Inferior parietal cortex (tissue), 1 donor: ENCODE results near the gene MORN3.
"Not testable (repeated sequence)": the region's sequence is repeated elsewhere in the genome, so short reads cannot be mapped to it uniquely, and the experiment has no call there.

Experiments
- DNase-seq: peaks from one replicate; pipeline ENCODE4 v3.0.0-alpha.2; 2016; ENCODE audit errors: extremely low spot score

MORN3 gene

DNA sequence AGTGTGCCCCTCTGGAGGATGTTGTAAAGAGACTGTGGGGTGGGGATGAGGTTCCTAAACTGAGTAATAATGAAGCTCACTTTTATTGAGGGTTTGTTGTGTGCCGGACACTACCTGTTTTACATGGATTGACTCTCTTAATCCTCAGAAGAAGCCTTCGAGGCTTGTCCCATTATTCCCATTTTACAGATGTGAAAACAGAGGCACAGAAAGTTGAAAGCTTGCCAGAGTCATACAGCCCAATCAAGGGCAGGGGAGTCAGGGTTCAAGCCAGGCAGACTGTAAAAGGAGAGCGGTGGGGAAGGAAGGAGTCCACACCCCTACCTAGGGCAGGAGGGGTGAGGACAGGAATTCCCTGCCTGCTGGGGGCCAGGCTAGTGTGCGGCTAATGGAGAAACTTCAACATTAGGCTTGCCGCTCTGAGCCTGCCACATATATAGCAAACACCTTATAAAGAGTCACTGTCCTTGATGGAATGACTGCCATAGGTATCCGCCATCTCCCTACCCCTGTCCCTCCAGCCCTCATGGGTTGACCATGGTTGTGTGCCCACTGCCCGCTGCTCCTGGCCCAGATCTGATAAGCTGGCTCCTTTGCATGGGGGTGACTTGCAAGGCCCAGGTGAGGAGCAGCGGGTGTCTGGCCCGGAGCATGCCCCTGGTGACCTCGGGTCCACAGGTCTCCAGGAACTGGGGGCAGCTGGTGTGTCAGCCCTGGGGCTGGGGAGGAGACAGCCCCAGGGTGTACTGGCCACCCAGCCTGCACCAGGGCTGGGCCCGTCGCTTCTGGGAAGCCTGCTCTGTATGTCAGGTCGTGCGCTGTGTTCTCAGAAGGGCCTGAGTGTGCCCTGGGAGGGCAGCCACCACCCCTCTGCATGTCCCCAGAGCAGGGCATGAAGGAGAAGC is 30.9 kb downstream of the MORN3 start:
- DNase-seq = no peak

DNA sequence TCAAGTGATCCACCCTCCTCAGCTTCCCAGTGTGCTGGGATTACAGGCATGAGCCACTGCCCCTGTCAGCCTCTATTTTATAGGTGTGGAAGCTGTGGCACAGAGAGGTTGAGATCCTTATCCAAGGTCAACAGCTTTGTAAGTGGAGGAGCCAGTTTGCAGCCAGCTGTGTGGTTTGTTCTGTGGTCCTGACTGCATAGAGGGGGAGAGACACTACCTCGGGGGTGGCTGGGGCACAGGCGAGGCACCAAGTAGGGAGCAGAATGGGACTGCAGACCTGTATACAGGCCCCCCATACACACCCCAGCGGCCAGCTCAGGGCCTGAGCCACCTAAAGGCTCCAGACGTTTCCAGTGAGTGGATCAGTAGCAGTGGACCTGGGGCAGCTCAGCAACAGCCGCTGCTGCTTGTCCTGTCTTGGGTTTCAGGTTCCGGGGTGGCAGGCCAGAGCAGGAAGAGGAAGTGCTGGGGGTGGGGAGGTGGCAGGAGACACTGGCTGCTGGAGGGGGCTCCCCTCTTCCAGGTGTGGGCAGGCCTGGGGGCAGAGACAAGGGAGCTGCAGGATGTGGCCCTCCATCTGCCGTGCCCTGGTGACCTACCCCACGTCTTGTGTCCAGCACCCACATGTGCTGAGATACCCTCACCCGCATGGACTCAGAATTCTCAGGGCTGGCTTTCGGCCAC is 32.1 kb downstream of the MORN3 start:
- DNase-seq = no peak

DNA sequence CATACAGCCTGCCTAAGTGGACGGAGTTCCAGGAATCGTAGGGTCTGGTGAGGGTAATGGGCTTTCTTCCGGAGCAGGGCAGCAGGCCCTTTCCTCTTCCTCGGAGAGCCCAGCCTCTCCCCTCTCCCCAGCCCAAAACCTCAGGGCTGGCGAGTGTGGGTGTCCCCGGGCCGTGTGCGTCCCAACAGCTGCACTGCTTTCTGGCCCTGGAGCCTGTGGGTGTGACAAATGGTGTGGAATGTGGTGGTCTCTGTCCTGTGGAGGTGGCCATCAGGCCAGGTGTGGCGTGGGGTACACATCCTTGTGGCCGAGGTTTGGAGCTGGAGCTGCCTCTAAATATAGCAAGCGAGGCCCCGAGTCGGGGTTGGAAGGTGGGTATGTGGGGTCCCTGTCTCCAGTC is 34.6 kb downstream of the MORN3 start:
- no peak for DNase-seq

DNA sequence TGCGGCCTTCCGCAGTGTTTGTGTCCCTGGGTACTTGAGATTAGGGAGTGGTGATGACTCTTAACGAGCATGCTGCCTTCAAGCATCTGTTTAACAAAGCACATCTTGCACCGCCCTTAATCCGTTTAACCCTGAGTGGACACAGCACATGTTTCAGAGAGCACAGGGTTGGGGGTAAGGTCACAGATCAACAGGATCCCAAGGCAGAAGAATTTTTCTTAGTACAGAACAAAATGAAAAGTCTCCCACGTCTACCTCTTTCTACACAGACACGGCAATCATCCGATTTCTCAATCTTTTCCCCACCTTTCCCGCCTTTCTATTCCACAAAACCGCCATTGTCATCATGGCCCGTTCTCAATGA is 35.6 kb downstream of the MORN3 start:
- not testable (repeated sequence) for DNase-seq

DNA sequence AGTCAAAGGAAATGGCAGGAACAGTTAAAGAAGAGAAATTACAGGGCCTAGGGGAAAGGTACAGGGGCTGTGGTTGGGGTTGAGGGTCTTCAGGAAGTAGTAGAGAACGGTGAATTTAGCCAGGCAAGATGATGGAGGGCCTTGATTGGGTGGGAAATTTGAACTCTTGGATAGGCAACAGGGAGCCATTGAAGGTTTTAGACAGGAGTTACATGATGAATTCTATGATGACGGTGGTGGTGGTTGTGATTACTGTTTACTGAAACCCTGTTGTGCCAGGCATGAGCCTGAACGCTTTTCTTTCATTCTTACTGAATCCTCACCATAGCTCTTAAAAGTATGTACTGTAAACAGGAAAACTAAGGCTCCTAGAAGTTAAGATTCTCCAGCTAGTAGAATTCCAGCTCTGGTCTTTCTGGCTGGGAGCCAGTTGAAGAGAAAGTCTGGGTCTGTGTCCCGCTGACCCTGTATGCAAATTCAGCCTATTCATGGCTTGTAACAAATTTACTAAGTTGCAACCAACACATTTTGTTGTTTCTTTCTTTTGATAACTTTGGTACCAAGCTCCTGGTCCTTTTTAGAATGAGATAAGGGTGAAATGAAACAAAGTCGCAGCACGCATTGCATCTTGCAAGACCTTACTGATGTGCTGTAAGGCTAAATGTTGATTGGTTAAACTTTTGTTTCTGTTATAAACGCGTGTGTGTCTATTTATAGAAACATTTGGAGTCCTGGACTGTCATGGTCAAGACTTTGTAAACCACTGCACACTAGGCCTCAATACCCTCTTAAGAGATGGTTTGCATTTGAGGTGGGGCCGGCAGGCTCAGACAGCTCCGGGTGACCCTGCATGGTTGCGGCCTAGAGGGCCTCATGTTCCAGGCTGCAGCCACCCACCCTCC is 37.1 kb downstream of the MORN3 start:
- no peak for DNase-seq

DNA sequence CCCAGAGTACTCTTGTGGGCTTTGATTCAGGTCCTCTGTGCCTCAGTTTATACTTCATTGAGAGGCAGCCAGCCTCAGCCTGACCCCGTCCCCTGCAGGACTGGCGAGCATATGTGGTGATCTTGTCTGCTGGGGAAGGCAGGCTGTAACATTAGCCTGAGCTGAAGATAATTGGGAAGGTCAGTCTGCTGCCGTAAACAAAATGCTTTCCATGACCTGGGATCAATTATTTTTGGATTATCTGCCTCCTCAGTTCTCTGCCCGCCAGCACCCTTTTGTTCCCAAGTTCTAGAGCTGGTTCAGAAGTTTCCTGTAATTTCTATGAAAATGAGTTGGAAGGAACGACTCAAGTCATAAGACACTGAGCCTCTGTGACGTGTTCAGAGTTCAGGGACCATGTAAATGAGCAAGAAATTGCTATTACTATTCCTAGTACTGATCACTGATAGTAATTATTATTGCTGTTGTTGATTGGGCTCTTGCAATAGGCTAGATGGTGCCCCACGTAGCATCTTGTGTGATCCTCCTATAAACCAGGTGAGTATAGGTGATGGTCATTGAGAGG is 38.6 kb downstream of the MORN3 start:
- DNase-seq = no peak

DNA sequence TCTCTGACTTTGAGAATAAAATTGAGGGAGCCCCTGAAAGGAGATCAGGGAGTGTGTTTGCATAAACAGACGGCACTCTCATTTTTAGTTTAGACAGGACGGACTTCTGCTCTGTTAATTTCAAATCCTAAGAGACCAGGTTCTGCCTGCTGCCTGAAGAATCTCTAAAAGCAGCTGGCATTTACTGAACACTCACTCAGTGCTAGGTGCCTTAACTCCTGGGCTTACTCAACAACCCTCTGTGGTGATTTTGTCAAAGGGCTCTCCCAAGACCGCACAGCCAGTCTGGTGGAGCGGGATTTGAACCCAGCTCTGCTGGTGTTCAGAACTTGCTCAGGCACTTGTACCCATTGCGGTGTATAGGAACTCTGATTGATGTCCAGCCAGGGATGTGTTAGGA is 40.9 kb downstream of the MORN3 start:
- no peak for DNase-seq

DNA sequence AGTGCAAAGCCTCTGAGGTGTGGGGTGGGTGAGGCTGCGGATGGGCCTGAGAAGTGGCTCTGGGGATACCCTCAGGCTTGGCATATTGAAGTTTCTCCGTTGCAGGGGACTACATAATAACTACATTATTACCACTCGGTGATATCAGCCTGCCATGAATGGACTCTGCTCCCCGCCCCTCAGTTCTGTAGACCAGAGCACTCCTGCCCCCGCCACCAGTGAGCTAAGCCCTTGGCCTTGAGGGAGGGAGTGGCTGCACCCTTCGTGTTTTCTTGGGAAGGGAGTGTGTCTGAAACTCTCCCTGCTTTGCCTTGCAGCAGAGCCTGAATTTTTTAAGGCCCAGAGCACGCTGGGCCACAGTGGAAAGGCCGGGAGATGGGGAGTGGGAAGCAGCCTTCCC is 41.4 kb downstream of the MORN3 start:
- DNase-seq = no peak

DNA sequence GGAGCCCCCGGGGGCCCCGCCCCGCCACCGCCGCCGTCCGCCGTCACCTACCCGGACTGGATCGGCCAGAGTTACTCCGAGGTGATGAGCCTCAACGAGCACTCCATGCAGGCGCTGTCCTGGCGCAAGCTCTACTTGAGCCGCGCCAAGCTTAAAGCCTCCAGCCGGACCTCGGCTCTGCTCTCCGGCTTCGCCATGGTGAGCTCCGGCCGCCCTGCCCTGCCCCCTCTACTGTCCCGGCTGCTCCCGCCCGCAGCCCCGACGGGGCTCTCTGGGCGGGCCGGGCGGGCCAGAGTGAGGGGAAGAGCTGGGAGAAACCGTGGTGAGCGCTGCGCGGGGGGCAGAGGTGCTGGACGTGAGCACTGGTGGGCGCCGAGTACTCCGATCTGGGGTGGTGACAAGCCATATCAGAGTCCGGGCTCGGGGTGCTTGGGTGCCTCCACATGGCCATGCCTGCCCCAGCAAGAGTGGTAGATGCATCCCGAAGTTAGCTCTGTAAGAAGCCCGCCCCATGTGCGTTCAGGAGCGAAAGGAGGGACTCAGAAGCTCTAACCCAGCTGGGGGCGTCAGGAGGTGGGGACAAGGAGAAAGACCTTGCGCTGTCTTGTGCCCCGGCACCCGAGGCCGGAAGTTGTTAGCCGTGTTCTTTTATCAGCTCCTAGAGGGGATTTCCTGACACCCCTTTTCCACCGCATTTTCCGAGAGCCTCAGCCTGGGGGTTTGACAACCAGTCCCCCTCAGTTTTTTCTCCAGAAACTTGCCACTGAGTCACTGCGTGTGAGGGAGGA is 42.4 kb downstream of the MORN3 start:
- peak; percentile 19 for DNase-seq

DNA sequence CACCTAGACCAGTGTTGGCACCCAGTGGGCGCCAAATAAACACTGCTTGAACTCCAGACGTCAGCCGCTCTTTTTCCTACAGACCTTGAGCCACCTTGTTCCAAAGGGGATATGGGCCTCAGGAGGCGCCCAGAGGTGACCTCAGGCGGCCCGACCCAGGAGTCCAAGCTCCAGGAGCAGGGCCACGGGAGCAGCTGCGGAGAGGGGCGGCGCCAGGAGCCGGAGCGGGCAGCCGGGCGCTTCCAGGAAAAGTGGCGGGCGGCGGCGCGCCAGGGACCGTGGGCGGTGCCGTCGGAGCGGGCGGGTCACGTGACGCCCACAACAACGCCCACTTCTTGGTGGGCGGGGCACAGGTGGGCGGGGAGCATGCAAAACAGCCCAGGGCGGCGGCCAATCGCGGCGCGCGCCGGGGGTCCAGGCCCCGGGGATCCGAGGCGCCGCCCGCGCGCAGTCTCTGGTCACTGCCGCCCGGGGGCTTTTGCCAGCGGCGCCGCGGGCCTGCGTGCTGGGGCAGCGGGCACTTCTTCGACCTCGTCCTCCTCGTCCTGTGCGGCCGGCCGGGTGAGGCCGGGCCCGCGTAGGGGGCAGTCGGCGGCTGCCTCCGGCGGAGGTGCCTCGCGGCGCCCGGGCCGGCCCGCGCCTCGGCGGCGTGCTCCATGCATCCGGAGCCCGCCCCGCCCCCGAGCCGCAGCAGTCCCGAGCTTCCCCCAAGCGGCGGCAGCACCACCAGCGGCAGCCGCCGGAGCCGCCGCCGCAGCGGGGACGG is 43.2 kb downstream of the MORN3 start, which contains the start of gene ORAI1:
ORAI1 (plus strand) TSS at position 444 of the 766 bp plus-strand sequence.
- DNase-seq = peak; percentile 86

DNA sequence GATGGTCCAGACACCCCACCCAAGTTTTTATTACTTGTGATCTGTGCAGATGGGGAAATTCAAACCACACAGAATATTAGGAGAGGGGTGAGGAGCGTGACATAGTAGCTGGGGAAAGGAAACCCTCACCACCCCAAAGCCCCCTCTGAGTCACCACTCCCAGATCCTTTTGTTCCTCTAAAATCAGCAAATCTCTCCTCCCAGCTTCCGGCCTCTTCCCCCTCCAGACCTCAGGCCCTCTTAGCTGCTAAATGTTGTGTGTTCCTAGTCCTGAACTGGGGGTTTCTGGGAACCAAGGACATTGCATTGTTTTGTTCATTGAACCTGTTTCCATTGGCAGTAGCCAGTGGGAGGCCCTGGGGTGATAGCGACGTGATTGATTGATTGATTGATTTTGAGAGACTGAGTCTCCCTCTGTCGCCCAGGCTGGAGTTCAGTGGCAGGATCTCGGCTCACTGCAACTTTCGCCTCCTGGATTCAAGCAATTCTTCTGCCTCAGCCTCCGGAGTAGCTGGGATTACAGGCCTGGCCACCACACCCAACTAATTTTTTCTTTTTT is 49.0 kb downstream of the MORN3 start:
- DNase-seq = no peak

DNA sequence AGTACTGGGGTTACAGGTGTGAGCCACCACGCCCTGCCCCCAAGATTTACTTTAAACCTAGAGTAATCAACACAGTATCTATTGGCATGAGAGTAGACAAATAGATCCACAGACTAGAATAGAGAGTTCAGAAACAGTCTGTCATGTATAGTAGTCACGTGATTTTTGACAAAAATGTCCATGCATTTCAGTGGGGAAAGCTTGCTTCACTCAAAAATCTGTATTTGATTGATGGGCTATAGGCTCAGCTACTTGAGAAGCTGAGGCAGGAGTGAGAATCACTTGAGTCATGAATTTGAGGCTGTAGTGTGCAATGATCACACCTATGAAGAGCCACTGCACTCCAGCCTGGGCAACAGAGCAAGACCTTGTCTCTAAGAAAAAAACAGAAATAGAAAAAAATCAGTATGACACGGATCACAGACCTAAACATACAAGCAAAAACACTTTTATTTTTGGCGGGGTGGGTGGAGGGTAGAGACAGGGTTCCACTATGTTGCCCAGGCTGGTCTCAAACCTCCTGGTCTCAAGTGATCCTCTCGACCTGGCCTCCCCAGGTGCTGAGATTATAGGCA is 50.7 kb downstream of the MORN3 start:
- DNase-seq = no peak

DNA sequence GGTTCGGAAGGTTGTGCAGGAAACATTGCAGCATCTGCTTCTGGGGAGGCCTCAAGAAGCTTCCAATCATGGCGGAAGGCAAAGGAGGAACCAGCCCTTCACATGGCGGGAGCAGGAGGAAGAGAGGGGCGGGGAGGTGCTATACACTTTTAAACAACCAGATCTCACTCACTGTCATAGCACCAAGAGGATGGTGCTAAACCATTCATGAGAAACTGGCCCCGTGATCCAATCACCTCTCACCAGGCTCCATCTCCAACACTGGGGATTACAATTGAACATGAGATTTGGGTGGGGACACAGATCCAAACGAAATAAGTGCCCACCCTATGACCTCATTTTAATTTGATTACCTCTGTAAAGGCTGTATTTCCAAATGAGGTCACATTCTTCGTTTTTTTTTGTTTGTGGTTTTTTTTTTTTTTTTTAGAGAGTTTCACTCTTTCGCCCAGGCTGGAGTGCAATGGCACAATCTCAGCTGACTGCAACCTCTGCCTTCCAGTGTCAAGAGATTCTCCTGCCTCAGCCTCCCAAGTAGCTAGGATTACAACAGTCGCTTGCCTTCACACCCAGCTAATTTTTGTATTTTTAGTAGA is 54.5 kb downstream of the MORN3 start:
- DNase-seq = no peak

DNA sequence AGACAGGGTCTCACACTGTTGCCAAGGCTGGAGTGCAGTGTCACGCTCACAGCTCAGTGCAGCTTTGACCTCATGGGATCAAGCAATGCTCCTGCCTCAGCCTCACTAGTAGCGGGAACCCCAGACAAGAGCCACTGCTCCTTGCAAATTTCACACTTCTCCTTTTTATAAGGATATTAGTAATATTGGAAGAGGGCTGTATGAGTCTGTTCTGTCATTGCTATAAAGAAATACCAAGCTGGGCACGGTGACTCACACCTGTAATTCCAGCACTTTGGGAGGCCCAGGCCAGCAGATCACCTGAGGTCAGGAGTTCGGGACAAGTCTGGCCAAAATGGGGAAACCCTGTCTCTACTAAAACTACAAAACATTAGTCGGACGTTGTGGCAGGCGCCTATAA is 56.0 kb downstream of the MORN3 start:
- no peak for DNase-seq

DNA sequence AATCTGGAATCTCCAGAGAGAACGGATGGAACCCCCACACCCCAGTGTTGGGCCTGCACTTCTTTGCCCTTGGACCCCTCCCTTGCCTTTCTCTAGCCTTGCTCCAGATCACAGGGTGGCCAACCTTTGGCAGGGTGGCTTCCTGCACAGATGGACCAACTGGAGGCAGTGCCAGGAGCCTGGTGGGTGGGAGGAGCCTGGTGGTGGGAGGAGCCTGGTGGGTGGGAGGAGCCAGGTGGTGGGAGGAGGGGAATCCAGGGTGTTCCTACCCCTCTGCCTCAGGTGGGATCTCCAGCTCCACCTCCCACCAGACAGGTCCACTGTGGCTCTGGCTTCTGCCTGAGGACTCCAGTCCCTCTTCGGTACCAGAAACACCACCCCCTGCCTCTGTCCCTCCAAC is 58.1 kb downstream of the MORN3 start:
- no peak for DNase-seq

DNA sequence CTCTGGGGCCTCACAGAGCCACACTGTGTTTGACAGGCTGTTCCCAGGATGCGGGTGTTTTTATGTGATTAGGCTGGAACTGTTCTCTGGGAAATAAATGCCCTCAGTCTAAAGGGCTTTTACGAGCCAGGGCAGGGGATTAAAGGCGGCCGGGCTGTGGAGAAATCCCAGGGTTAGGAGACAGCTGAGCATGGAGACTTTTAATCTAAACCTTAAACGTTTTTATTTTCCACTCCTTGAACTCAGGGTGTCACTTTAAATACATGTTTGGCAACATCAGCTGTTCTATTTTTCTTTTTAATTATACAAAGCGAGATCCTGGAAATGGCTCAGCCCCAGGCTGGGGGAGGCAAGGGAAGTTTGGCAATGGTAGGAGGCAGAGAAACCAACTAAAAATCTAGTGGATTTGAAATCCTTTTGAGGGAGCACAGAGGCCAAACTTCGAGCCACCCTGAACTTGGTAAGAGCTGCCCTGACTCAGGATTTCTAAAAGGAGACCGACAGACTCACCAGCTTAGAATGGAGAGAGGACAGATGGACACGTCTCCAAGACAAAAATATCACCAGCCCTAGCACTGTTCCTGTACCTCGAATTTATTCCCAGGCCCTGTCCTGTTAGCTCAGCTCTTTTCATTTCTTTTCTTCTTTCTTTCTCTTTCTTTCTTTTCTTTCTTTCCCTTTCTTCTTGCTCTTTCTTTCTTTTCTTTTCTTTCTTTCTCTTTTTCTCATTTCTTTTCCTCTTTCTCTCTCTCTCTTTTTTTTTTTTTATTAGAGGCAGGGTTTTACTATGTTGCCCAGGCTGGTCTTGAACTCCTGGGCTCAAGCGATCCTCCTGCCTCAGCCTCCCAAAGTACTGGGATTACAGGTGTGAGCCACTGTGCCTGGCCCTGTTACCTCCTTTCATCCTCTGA is 59.0 kb downstream of the MORN3 start:
- DNase-seq = no peak

DNA sequence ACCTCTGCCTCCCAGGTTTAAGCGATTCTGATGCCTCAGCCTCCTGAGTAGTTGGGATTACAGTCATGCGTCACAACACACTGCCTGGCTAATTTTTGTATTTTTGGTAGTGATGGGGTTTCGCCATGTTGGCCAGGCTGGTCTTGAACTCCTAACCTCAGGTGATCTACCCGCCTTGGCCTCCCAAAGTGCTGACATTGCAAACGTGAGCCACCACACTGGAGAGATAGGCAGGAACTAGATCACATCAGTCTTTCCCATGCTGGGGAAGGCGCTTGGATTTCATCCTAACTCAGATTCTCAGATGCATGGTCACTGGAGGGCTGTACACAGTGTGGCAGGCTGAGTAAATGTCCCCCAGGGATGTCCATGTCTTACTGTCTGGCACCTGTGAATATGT is 61.2 kb downstream of the MORN3 start:
- no peak for DNase-seq

DNA sequence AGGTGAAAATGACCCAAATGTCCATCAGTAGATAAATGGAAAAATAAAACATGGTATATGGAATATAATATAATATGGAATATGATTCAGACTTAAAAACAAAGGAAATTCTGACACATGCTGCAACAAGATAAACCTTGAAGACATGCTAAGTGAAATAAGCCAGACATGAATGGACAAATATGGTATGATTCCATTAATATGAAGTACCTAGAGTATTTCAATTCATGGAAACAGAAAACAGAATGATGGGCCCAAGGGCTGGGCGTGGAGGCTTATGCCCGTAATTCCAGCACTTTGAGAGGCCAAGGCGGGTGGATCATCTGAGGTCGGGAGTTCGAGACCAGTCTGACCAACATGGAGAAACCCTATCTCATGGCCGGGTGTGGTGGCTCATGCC is 65.9 kb downstream of the MORN3 start:
- no peak for DNase-seq
